ENCODE results near the gene MSI2. TPM values are rescaled to one million over a fixed set of nuclear protein-coding genes. Genes with fewer than 3 reads are reported as not detected.

MSI2 gene
- total and polyA plus RNA-seq, 7 donors: 37.6 to 133 (median 87.1) TPM

- ATAC-seq (no peak), DNase-seq (no peak)
- Histone ChIP-seq H3K4me3 (no peak overlapping the region), H3K9me3 (no peaks in the 10 kb centered on the region), H3K27me3 (ENCODE audit: insufficient read depth in 3 of 3, low read length in 2 of 3) (no peaks in the 10 kb centered on the region), H3K36me3 (ENCODE audit: insufficient read depth in 1 of 2, low read depth in 1 of 2) (no peaks in the 10 kb centered on the region), H3K27ac (no peak overlapping the region), H3K4me1 (peaks cover 35% of the 10 kb centered on the region)
- 93 to 94% (median 93%) methylated on average over 4 of the region's 4 CpGs for WGBS, 3 donors
- intact Hi-C loops (cut with DNase I): no loop called here
- TF ChIP-seq, protein P1, sequence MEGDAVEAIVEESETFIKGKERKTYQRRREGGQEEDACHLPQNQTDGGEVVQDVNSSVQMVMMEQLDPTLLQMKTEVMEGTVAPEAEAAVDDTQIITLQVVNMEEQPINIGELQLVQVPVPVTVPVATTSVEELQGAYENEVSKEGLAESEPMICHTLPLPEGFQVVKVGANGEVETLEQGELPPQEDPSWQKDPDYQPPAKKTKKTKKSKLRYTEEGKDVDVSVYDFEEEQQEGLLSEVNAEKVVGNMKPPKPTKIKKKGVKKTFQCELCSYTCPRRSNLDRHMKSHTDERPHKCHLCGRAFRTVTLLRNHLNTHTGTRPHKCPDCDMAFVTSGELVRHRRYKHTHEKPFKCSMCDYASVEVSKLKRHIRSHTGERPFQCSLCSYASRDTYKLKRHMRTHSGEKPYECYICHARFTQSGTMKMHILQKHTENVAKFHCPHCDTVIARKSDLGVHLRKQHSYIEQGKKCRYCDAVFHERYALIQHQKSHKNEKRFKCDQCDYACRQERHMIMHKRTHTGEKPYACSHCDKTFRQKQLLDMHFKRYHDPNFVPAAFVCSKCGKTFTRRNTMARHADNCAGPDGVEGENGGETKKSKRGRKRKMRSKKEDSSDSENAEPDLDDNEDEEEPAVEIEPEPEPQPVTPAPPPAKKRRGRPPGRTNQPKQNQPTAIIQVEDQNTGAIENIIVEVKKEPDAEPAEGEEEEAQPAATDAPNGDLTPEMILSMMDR (IDR thresholded peaks at IDR 0.05): no peak
Observed at GRCh38 chr17:57381498-57381897, 125.2 kb downstream of the MSI2 start.

- Histone ChIP-seq H3K36me3 (ENCODE audit: insufficient read depth in 1 of 2, low read depth in 1 of 2) (no peaks in the 10 kb centered on the region), H3K4me1 (peaks cover 30% of the 10 kb centered on the region), H3K4me3 (no peak overlapping the region), H3K27me3 (ENCODE audit: insufficient read depth in 3 of 3, low read length in 2 of 3) (no peaks in the 10 kb centered on the region), H3K27ac (no peak overlapping the region), H3K9me3 (no peaks in the 10 kb centered on the region)
- WGBS, 3 donors: 94 to 100% (median 95%) methylated on average over 1 of the region's 1 CpG
- ATAC-seq (no peak), DNase-seq (no peak)
- TF ChIP-seq, protein P1 (IDR thresholded peaks at IDR 0.05): no peak
- intact Hi-C loops (cut with DNase I): no loop called here
Observed at GRCh38 chr17:57384219-57384618, 127.9 kb downstream of the MSI2 start.

DNA sequence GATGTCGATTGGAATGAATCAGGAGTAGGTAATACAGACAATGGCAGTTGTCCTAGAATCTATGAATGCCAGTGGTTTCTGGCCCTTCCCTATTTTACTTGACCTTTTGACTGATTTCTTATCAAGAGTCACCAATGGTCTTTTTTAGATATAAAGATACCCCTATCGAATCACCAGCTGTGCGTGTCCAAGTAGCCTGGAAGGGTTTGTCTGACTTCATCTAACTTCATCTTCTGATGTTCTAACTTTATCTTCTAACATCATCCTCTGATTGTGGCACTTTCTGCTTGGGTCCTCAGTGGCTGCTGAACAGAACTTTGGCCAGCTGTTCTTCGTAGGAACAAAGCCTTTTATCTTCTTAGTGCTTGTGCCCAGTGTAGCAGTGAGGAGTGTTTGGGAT is 129.7 kb downstream of the MSI2 start:
- ATAC-seq: peak in 3 of 4 donors; percentile 21 to 39 (median 33)
- TF ChIP-seq, protein P1 (IDR thresholded peaks at IDR 0.05): no peak
- WGBS, 3 donors: 47 to 82% (median 54%) methylated on average over 4 of the region's 4 CpGs

DNA sequence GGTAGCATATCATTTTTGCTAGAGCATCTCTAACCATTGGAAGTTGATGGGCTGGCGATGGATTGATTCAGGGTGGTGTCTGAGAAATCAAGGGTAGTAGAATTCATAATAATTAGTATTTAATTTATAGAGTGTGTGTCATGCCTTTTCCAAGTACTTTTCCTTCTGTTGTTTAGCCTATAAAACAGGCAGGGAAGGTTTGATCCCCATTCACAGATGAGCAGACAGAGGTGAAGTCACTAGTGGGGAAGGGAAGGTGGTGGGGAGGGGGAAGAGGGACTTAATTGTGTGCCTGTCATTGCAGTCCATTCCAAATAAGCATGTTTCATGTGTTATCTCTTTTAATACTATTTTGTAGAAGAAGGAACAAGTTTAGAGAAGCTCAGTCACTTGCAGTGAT is 131.3 kb downstream of the MSI2 start:
- Histone ChIP-seq H3K9me3 (no peaks in the 10 kb centered on the region), H3K36me3 (ENCODE audit: insufficient read depth in 1 of 2, low read depth in 1 of 2) (no peaks in the 10 kb centered on the region), H3K27ac (no peak overlapping the region), H3K4me3 (no peak overlapping the region), H3K4me1 (peaks cover 21% of the 10 kb centered on the region), H3K27me3 (ENCODE audit: insufficient read depth in 3 of 3, low read length in 2 of 3) (no peaks in the 10 kb centered on the region)
- intact Hi-C loops (cut with DNase I): no loop called here
- DNase-seq (no peak), ATAC-seq (no peak)
- TF ChIP-seq, protein P1 (IDR thresholded peaks at IDR 0.05): no peak
- WGBS, 3 donors: 96 to 100% (median 100%) methylated on average over 1 of the region's 1 CpG

More for the DNA sequence above, 129.7 kb downstream of the MSI2 start:
- Histone ChIP-seq H3K4me1 (peaks cover 27% of the 10 kb centered on the region), H3K27ac (peak overlapping the region; percentile 7), H3K36me3 (ENCODE audit: insufficient read depth in 1 of 2, low read depth in 1 of 2) (no peaks in the 10 kb centered on the region), H3K9me3 (no peaks in the 10 kb centered on the region), H3K4me3 (no peak overlapping the region), H3K27me3 (ENCODE audit: insufficient read depth in 3 of 3, low read length in 2 of 3) (no peaks in the 10 kb centered on the region)
- intact Hi-C loops (cut with DNase I): no loop called here
- DNase-seq: no peak

DNA sequence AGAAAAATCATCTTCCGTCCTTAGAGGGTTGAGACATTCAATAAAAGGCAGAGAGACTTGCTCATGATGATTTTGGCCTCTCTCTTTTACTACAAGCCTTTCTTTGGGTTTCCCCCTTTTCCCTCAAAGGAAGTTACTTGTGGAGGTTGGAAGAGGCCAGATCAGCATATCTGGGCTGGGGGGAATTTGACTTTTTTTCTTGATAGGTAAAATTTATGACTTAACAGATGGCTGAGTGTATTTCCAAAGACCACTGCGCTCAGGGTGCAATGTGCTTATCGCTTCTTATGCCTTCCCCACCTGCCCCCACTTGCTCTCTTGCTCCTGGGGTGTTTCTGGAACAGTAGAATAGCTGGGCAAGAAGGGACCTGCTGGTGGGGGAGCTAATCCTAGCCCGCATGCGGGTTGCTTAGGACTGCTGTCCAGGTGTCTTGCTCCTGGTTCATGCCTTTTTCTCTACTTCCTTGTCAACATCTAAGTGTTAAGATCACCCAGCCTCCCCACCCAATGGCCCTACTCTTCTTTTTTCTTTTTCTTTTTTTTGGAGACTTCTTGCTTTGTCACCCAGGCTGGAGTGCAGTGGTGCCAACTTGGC is 131.9 kb downstream of the MSI2 start:
- no peaks in the 10 kb centered on the region for H3K27me3 ChIP-seq (ENCODE audit: insufficient read depth in 3 of 3, low read length in 2 of 3)
- no peak overlapping the region for H3K4me3 ChIP-seq
- no peaks in the 10 kb centered on the region for H3K36me3 ChIP-seq (ENCODE audit: insufficient read depth in 1 of 2, low read depth in 1 of 2)
- intact Hi-C loops (cut with DNase I): no loop called here
- TF ChIP-seq, protein P1 (IDR thresholded peaks at IDR 0.05): no peak
- no peak overlapping the region for H3K27ac ChIP-seq
- DNase-seq (no peak), ATAC-seq (no peak)
- H3K9me3 ChIP-seq: peaks cover 6% of the 10 kb centered on the region
- WGBS, 3 donors: 84 to 95% (median 87%) methylated on average over 5 of the region's 5 CpGs
- H3K4me1 ChIP-seq: peaks cover 21% of the 10 kb centered on the region

Data from psoas muscle (tissue), 8 donors.